Left ventricle myocardium inferior (tissue), 1 donor: ENCODE data around the gene PIEZO2. TPM values are rescaled to one million over a fixed set of nuclear protein-coding genes. Genes with fewer than 3 reads are reported as not detected.

Experiments used
- DNase-seq: peaks from one replicate; pipeline ENCODE4 v3.0.0-alpha.2; 2020
- H3K27ac ChIP-seq: fragments of 200-600 bp; replicated peaks from 2 replicates; pipeline ENCODE4 v1.8.0; 2021
- H3K27me3 ChIP-seq: fragments of 200-600 bp; 2 replicates; pipeline ENCODE4 v1.8.0; 2021; ENCODE audit warnings: low read depth
- H3K36me3 ChIP-seq: fragments of 200-600 bp; 2 replicates; pipeline ENCODE4 v1.8.0; 2021
- H3K4me1 ChIP-seq: fragments of 200-600 bp; 2 replicates; pipeline ENCODE4 v1.8.0; 2021
- H3K4me3 ChIP-seq: fragments of 200-600 bp; 2 replicates; pipeline ENCODE4 v1.8.0; 2021; ENCODE audit warnings: mild to moderate bottlenecking, moderate library complexity
- H3K9me3 ChIP-seq: fragments of 200-600 bp; replicated peaks from 2 replicates; pipeline ENCODE4 v1.8.0; 2021
- intact Hi-C: fragments of 100-400 bp; cut with micrococcal nuclease; formaldehyde crosslinking; loops from one replicate; pipeline ENCODE4 v1.11.0; 2022
- total RNA-seq: library from RNA; stranded (reverse); fragmentation: NEBNext Ultra II Directional; extraction: Animal tissue kit (Norgen Biotek cat#: 25700); gene quantifications from one replicate; pipeline ENCODE4 v1.2.1, GENCODE V29; 2021
- TF ChIP-seq, protein P1 (sequence below): fragments of 200-600 bp; IDR thresholded peaks from 2 replicates; pipeline ENCODE4 v1.8.0; 2021; ENCODE audit warnings: antibody characterized with exemption, mild to moderate bottlenecking, borderline replicate concordance
- donor health status: DM: no; HTN: yes; CAD: no; lungs with severe emphysema.

PIEZO2 gene
- total RNA-seq, 1 donor from 2014 or later: 0.33 TPM

DNA sequence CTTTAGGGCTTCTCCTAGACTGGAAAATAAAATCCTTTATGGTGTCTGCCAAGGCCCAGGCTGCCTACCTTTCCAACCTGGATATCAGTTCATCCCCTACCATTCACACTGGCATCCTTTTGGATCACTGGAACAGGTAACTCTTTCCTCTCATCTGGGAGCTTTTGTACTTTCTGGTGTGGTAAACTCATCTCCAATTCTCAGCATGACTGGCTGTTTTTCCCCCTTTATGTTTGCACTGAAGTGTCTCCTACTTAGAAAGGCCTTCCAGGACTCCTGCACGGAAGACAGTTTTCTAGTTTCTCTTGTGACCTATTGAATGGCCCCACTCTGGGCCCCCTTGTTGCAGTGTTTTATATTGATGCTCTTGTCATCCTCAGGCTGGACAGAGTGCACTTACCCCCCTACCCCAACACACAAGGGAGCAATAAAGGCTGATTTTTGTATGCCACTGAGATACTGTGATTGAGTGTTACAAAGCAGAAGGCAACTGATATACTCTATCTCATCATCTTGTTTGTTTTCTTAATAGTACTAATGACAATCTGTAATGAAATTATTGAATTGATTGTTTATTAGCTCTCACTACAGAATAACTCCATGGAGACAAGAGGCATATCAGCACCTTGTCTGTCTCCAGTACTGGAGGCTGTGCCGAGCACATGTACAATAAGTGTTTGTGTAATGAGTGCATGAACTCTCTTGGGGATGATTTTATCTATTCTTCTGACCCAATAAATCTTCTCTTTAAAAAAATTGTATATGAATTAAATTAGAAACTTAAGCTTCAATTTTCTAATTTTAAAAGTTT, 129.9 kb downstream of the PIEZO2 start:
- Histone ChIP-seq H3K27me3 (peaks cover 22% of the 10 kb centered on the region), H3K27ac (no peak overlapping the region), H3K9me3 (no peaks in the 10 kb centered on the region), H3K4me1 (no peaks in the 10 kb centered on the region), H3K4me3 (no peak overlapping the region), H3K36me3 (no peaks in the 10 kb centered on the region)
- DNase-seq: no peak
- TF ChIP-seq, protein P1, sequence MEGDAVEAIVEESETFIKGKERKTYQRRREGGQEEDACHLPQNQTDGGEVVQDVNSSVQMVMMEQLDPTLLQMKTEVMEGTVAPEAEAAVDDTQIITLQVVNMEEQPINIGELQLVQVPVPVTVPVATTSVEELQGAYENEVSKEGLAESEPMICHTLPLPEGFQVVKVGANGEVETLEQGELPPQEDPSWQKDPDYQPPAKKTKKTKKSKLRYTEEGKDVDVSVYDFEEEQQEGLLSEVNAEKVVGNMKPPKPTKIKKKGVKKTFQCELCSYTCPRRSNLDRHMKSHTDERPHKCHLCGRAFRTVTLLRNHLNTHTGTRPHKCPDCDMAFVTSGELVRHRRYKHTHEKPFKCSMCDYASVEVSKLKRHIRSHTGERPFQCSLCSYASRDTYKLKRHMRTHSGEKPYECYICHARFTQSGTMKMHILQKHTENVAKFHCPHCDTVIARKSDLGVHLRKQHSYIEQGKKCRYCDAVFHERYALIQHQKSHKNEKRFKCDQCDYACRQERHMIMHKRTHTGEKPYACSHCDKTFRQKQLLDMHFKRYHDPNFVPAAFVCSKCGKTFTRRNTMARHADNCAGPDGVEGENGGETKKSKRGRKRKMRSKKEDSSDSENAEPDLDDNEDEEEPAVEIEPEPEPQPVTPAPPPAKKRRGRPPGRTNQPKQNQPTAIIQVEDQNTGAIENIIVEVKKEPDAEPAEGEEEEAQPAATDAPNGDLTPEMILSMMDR: no peak
- intact Hi-C loops: no loop called here

DNA sequence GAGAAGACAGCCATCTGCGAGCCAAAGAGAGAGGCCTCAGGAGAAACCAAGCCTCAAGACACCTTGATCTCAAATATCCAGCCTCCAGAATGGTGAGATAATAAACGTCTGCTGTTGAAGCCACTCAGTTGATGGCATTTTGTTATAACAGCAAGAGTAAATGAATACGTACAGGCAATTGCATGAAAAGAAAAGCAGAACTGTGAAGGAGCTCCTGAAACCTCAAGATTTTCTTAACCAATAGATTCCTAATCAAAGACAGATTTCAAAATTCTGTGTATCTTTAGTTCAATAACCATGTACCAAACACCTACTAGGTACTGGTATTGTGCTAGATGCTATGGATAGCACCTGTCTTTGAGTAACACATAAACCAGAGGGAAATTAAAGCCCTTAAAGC, 139.5 kb downstream of the PIEZO2 start:
- intact Hi-C loops: no loop called here
- no peaks in the 10 kb centered on the region for H3K4me1 ChIP-seq
- no peaks in the 10 kb centered on the region for H3K36me3 ChIP-seq
- TF ChIP-seq, protein P1: no peak
- no peak overlapping the region for H3K27ac ChIP-seq
- no peak for DNase-seq
- H3K4me3 ChIP-seq: no peak overlapping the region
- no peaks in the 10 kb centered on the region for H3K9me3 ChIP-seq
- H3K27me3 ChIP-seq: no peaks in the 10 kb centered on the region

DNA sequence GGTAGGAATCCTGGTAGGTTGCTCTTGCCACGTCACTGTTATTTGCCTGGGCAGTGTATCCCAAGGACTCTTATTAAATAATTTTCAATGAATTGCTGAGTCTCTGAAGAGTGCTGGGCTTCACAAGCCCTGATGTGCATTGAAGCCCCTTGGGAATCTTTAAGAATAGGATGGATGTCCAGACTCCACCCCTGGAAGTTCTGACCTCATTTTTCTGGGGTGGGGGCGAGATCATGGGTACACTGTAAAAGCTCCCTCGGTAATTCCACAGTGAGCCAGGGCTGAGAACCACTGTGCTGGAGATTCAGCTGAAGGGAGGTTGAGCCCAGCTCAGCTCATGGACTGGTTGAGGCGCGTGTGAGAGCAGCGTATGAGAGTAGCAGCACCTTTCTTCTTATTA, 140.2 kb downstream of the PIEZO2 start:
- Histone ChIP-seq H3K4me1 (no peaks in the 10 kb centered on the region), H3K9me3 (no peaks in the 10 kb centered on the region), H3K27ac (no peak overlapping the region), H3K36me3 (no peaks in the 10 kb centered on the region), H3K4me3 (no peak overlapping the region), H3K27me3 (no peaks in the 10 kb centered on the region)
- TF ChIP-seq, protein P1: no peak
- DNase-seq: no peak
- intact Hi-C loops: no loop called here

DNA sequence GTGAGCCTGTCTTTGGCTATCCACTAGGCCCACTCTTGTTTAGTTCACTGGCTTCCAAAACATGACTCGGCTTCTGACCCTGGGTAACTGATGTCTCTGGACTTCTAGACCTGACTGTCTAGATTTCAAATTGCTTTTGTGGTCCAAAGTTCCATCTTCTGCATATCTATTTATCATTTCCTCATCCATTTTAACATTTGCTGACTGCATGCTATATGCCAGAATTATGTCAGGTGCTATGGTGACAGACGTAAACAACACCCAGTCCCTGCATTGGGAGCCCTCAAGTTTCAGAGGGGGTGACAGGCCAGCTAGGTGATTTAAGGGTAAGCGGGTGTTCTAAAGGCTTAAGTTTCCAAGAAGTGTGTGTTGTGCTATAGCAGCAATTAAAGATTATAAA, 140.9 kb downstream of the PIEZO2 start:
- intact Hi-C loops: no loop called here
- Histone ChIP-seq H3K27ac (no peak overlapping the region), H3K36me3 (no peaks in the 10 kb centered on the region), H3K27me3 (no peaks in the 10 kb centered on the region), H3K4me1 (no peaks in the 10 kb centered on the region), H3K9me3 (no peaks in the 10 kb centered on the region), H3K4me3 (no peak overlapping the region)
- DNase-seq: no peak
- TF ChIP-seq, protein P1: no peak

DNA sequence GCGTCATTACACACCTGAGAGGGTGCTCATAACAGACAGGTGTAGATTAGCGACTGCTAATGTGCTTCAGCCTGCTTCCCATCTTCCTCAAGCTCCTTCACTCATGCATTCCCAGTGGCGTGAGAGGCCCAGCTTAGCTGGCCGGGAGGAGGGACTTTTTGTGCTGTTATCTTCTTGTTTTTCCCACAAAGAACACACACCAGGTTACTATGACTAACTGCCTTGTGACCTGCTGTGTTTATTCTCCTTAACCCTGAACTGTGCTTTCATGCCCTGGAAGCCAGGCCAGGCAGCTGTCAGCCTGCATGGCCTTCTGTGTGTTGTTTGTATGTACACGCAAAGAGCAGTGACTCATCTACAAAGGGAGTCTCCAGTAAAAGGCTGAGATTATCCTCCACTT, 143.8 kb downstream of the PIEZO2 start:
- H3K4me1 ChIP-seq: no peaks in the 10 kb centered on the region
- no peak overlapping the region for H3K4me3 ChIP-seq
- TF ChIP-seq, protein P1: no peak
- H3K9me3 ChIP-seq: no peaks in the 10 kb centered on the region
- H3K27ac ChIP-seq: no peak overlapping the region
- no peaks in the 10 kb centered on the region for H3K36me3 ChIP-seq
- no peaks in the 10 kb centered on the region for H3K27me3 ChIP-seq
- no peak for DNase-seq
- intact Hi-C loops: no loop called here
